K562 treated with DMSO at 1 percent for 24 hours (cell line): ENCODE measurements around the gene IRX5. TPM values are rescaled to one million over a fixed set of nuclear protein-coding genes. Genes with fewer than 3 reads are reported as not detected.

ENCODE experiments used
- total RNA-seq: library from RNA; unstranded; fragments of 300-600 nt; gene quantifications from 2 replicates; pipeline ENCODE4 v1.2.3, GENCODE V29; 2022; ENCODE audit warnings: low read depth; ENCODE audit not compliant: insufficient read depth

Gene IRX5
- 4.7 and 5.9 TPM in 2 replicates for total RNA-seq

DNA sequence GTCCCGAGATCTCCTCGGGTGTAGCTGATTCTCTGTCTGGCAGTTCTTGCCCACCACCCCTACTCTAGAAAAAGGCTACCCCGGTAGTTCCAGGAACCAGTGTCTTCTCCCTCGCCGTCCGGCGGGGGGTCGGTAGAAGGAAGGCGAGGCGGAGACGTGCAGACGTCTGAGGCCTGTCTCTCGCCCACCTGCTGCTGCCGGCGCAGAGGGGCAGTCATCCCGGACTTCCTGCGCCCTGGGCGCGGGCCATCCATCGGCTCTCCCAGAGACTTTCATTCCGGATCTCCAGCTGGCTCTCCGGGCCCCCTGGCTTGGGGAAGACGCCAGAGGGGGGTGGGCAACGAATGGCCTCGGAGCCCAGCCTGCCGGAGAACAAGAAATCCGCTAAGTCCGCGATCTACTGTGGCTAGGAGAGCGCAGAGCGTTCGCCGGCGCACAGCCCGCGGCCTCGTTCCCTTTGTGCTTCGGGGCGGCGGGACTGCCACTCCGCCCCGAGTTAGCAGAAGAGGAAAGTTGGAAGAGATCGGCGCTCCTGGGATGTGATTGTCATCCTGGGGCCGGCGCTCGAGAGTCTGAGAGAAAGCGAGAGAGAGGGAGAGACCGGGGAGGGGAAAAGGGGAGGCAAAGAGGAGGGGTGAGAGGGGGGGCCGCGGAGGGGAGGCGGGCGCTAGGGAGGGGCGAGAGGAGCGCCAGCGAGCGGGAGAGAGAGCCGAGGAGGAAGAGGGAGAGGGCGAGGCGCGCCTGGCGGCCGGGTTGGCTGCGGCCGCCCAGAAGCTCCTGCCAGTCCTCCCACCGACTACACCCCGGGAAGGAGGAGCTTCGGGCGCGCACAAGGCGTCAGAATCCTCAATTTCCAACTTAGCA lies at the start of gene IRX5:
Gene IRX5, plus strand, starts transcription at position 861 of the 864 bp plus-strand sequence. CDS start 334 bp downstream, outside the sequence.

